ENCODE measurements around the gene COQ10A.

DNA sequence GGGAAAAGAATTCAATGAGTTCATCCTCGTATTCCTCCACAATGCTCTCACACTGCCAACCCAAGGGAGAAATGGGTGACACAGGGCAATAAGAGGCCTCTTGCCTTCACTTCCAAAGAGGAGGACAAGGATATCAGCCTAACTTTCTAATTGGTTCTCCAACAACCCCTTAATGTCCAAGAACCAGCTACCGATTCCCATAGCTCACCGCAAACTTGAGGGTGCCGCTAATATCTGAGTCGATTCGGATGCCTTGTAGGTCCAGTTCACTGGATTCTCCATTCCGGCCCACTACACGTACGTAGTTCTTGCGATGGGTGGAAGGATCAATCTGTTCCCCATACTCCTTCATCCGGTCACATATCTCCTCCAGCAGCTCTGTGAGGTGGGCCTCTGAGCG, 44.3 kb downstream of the COQ10A start:
- TF ChIP-seq, protein P1, sequence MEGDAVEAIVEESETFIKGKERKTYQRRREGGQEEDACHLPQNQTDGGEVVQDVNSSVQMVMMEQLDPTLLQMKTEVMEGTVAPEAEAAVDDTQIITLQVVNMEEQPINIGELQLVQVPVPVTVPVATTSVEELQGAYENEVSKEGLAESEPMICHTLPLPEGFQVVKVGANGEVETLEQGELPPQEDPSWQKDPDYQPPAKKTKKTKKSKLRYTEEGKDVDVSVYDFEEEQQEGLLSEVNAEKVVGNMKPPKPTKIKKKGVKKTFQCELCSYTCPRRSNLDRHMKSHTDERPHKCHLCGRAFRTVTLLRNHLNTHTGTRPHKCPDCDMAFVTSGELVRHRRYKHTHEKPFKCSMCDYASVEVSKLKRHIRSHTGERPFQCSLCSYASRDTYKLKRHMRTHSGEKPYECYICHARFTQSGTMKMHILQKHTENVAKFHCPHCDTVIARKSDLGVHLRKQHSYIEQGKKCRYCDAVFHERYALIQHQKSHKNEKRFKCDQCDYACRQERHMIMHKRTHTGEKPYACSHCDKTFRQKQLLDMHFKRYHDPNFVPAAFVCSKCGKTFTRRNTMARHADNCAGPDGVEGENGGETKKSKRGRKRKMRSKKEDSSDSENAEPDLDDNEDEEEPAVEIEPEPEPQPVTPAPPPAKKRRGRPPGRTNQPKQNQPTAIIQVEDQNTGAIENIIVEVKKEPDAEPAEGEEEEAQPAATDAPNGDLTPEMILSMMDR (IDR thresholded peaks at IDR 0.05; ENCODE audit: low read depth, low read length), result no peak
- no peak for TF ChIP-seq EZH2phosphoT487 (IDR thresholded peaks at IDR 0.05; ENCODE audit: low read depth)
